LNCaP clone FGC (cell line): ENCODE measurements around the gene EFNB3.
A peak's percentile ranks its signal among the peaks of the same experiment; 100 is the strongest.

Source experiments
- DNase-seq: peaks from one replicate; pipeline ENCODE4 v3.0.0-alpha.2; 2011; ENCODE audit warnings: low read depth
- H3K4me3 ChIP-seq: 2 replicates; pipeline ENCODE4 v1.5.1; 2011; ENCODE audit warnings: mild to moderate bottlenecking, low read depth, low read length, control low read depth
- TF ChIP-seq, protein P1 (sequence below): IDR thresholded peaks from 2 replicates; pipeline ENCODE4 v1.5.1; 2012; ENCODE audit warnings: mild to moderate bottlenecking; ENCODE audit not compliant: control insufficient read depth, insufficient read depth; ENCODE audit errors: extremely low read depth

The EFNB3 gene

DNA sequence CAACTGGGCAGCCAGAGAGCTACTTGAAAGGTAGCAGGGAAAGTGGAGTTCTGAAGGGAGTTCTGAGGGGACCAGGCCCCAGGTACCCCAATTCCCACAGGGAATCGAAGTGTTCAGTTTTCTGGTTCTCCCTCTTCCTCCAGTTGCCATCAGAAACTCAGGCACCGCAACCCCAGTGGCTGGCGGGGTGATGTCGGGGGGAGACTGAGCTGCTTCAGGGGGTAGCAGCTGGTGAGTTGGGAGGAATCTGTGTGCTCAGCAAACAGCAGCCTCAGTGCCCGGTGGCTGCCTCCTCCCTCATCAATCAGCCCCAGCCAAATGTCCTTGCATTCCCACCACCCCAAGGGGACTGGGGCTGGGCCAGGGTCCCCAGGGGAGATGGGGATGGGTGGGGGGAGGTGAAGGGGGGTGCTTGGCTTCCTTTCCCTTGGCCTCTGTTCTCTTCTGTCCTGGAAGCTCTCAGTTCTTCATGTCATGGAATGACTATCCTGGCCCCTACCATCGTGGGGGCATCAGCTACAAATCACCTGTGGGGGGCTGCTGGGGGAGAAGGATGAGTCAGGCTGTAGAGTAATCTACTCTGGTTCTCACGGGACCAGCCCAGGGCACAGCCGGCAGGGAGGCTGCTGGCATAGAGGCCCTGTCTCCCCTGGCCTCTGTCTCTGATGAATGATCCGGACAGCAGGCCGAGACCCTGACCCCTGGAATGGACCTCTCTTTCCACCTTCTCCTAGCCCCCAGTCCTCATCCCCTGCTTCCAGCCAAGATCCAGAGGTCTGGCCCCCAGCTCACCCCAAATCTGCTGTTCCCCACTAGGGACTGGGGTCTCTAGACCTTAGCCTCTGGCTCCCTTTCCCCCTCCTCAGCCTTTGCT lies 10.0 kb downstream of the EFNB3 start:
- no peak overlapping the region for H3K4me3 ChIP-seq
- TF ChIP-seq, protein P1, sequence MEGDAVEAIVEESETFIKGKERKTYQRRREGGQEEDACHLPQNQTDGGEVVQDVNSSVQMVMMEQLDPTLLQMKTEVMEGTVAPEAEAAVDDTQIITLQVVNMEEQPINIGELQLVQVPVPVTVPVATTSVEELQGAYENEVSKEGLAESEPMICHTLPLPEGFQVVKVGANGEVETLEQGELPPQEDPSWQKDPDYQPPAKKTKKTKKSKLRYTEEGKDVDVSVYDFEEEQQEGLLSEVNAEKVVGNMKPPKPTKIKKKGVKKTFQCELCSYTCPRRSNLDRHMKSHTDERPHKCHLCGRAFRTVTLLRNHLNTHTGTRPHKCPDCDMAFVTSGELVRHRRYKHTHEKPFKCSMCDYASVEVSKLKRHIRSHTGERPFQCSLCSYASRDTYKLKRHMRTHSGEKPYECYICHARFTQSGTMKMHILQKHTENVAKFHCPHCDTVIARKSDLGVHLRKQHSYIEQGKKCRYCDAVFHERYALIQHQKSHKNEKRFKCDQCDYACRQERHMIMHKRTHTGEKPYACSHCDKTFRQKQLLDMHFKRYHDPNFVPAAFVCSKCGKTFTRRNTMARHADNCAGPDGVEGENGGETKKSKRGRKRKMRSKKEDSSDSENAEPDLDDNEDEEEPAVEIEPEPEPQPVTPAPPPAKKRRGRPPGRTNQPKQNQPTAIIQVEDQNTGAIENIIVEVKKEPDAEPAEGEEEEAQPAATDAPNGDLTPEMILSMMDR, result no peak
- DNase-seq, result no peak

GRCh38 chr17:7715936-7716886 lies 11.2 kb downstream of the EFNB3 start:
- TF ChIP-seq, protein P1, result no peak
- no peak for DNase-seq
- H3K4me3 ChIP-seq, result peak overlapping the region; percentile 59

- TF ChIP-seq, protein P1, result peak; percentile 69
- peak; percentile 54 for DNase-seq
- H3K4me3 ChIP-seq, result peak within 1 kb of the TSS; percentile 59
Measured at GRCh38 chr17:7716901-7717755, 12.1 kb downstream of the EFNB3 start, which contains the start of gene DNAH2. TSS of gene DNAH2 (plus strand) at chr17:7717744. CDS start at chr17:7719735, 1,991 bp downstream.

DNA sequence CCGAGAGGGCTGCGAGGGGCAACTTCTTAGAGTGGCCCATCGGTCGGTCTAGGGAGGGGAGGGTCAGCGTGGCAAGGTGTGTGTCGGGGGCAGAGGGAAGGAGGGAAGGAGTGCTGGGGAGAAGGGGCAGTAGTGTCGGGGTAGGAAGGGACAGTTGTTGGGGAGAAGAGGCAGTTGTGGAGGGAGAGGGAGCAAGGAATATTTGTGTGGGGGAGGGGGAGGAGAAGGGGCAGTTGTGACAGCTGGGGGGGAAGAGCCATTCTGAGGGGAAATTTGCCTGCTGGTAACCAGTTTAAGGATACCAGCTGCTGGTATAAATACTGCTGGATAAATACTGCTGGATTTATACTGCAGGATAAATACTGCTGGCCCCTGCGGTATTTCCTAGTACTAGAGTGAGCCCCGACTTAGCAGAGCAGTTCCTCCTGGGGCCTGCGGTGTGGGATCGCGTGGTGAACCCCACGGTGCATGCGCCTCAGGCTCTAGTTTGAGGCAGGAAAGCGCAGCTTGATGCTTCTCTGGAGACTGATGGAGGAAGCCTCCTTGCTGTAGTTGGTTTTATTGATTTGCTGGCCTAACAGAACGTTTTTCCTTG lies 12.9 kb downstream of the EFNB3 start:
- H3K4me3 ChIP-seq, result peak overlapping the region; percentile 59
- no peak for DNase-seq
- TF ChIP-seq, protein P1, result no peak

DNA sequence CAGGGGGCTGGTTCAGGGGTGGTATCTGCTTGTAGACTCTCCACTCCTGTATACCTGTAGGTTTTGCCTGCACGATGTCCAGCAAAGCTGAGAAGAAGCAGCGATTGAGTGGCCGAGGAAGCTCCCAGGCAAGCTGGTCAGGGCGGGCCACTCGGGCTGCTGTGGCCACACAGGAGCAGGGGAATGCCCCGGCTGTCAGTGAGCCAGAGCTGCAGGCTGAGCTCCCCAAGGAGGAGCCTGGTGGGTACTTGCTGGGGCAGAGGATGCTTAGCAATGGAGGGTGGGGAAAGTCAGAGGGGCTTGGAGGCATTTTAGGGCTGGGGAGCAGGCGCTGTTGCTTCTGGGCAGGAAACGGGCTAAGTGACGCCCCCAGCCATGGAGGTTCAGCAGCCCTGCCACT lies 14.7 kb downstream of the EFNB3 start:
- H3K4me3 ChIP-seq, result no peak overlapping the region
- no peak for DNase-seq
- TF ChIP-seq, protein P1, result no peak

DNA sequence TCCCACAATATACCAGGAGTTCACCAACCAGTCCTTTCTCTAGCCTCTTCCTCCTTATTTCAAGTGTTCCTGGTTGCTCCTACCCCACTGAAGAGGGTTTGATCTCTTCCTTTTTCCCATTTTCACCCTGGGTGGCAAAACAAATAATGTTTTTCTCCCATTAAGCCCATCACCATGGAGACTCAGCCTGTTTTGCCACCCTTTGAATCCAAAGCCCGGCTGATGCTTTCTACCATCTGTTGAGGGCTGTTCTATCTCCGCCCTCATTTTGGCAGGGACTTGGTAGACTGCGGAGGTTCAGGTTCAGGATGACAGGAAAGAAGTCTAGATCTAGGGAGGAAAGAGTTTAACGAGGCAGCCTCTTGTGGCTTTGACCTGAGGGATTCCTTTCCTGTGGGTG lies 15.1 kb downstream of the EFNB3 start:
- no peak overlapping the region for H3K4me3 ChIP-seq
- TF ChIP-seq, protein P1, result no peak
- no peak for DNase-seq
